Small intestine (tissue), 7 donors: Measurements from ENCODE around the gene CREBRF. TPM values are rescaled to one million over a fixed set of nuclear protein-coding genes. Genes with fewer than 3 reads are reported as not detected.
"Not testable (repeated sequence)": the region's sequence is repeated elsewhere in the genome, so short reads cannot be mapped to it uniquely, and the experiment has no call there.

Experiments used
- DNase-seq, 2 donors: peaks; one replicate each; pipeline versions ENCODE4 v3.0.0 to v3.0.0-alpha.2; 2013
- FAIRE-seq: peaks from 2 replicates; lab custom pipeline; 2012; peaks lifted over from hg19 to GRCh38; lab: Jason Lieb, UNC
- H3K27ac ChIP-seq, 3 donors: one replicate each; pipeline ENCODE4 v1.5.1; 2013; ENCODE audit warnings: low read length in 2 of 3, mild to moderate bottlenecking in 2 of 3, control low read depth in 1 of 3, inconsistent platforms in 1 of 3, low read depth in 1 of 3, moderate library complexity in 1 of 3
- H3K27me3 ChIP-seq, 3 donors: one replicate each; pipeline ENCODE4 v1.6.1; 2013; ENCODE audit warnings: low read length in 3 of 3, inconsistent platforms in 1 of 3; ENCODE audit not compliant: control insufficient read depth in 3 of 3, insufficient read depth in 3 of 3
- H3K36me3 ChIP-seq, 3 donors: one replicate each; pipeline ENCODE4 v1.6.1; 2013; ENCODE audit warnings: low read length in 3 of 3, inconsistent platforms in 1 of 3, low read depth in 1 of 3, mild to moderate bottlenecking in 1 of 3, moderate library complexity in 1 of 3; ENCODE audit not compliant: control insufficient read depth in 3 of 3, insufficient read depth in 2 of 3
- H3K4me1 ChIP-seq, 3 donors: one replicate each; pipeline ENCODE4 v1.6.1; 2013; ENCODE audit warnings: low read length in 2 of 3, inconsistent platforms in 1 of 3, low read depth in 1 of 3, mild to moderate bottlenecking in 1 of 3, moderate library complexity in 1 of 3; ENCODE audit not compliant: control insufficient read depth in 3 of 3, insufficient read depth in 2 of 3
- H3K4me3 ChIP-seq, 3 donors: one replicate each; pipeline ENCODE4 v1.5.1; 2013; ENCODE audit warnings: low read length in 3 of 3, control low read depth in 1 of 3, inconsistent platforms in 1 of 3, low read depth in 1 of 3, mild to moderate bottlenecking in 1 of 3, moderate library complexity in 1 of 3
- H3K9me3 ChIP-seq, 2 donors: one replicate each; pipeline ENCODE4 v1.6.1; 2013; ENCODE audit warnings: low read depth in 1 of 2, low read length in 1 of 2; ENCODE audit not compliant: control insufficient read depth in 2 of 2, insufficient read depth in 1 of 2
- WGBS, 3 donors: extraction: QIAGEN DNeasy Blood & Tissue Kit; methylation state at CpG; one replicate each; pipeline ENCODE4 v1.1.7; 2013; 5-methylcytosine and 5-hydroxymethylcytosine counted together
- polyA plus RNA-seq, 4 donors: library from polyadenylated mRNA; stranded (reverse) in 3 of 4; unstranded in 1 of 4; fragments of 200-250 nt in 3 of 4; fragments of 120-200 nt in 1 of 4; gene quantifications; one replicate each; pipeline versions ENCODE4 v1.2.1 to v1.2.3, GENCODE V29; 2013
- donor health status: healthy with polysubstance abuse.
- donor health status: control.
- donor health status: control.
- donor health status: Bipolar disorder and iron deficiency.
- donor health status: healthy.

CREBRF gene
- polyA plus RNA-seq, 4 donors, result 3.8 to 26.0 (median 6.1) TPM

DNA sequence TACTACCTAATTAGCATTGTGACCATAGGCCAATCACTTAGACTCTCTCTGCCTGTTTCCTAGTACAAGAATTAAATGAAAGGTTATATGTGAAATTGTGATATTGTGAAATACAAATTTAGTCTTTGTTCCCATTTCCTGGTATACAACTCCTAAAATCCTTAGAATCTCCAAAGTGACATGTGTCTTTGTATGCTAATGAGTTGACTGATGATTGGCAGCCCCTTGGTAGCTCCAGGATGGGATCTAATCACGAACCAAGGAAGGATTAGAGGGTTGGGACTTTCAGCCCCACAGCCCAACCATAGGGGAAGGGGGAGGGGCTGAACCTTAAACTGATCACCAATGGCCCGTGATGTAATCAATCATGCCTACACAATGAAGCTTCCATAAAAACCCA lies 41.0 kb upstream of the CREBRF start:
- H3K36me3 ChIP-seq, result peaks cover 3 to 4% (median 4%) of the 10 kb centered on the region in 3 donors
- no peaks in the 10 kb centered on the region for H3K9me3 ChIP-seq
- H3K4me1 ChIP-seq, result peaks cover 0 to 7% (median 0%) of the 10 kb centered on the region in 3 donors
- H3K27ac ChIP-seq, result peak overlapping the region in 1 of 3 donors; percentile 21
- DNase-seq (no peak), FAIRE-seq (no peak)
- WGBS, 3 donors, result 91 to 95% (median 94%) methylated on average over 2 of the region's 2 CpGs
- no peak overlapping the region for H3K4me3 ChIP-seq
- no peaks in the 10 kb centered on the region for H3K27me3 ChIP-seq

DNA sequence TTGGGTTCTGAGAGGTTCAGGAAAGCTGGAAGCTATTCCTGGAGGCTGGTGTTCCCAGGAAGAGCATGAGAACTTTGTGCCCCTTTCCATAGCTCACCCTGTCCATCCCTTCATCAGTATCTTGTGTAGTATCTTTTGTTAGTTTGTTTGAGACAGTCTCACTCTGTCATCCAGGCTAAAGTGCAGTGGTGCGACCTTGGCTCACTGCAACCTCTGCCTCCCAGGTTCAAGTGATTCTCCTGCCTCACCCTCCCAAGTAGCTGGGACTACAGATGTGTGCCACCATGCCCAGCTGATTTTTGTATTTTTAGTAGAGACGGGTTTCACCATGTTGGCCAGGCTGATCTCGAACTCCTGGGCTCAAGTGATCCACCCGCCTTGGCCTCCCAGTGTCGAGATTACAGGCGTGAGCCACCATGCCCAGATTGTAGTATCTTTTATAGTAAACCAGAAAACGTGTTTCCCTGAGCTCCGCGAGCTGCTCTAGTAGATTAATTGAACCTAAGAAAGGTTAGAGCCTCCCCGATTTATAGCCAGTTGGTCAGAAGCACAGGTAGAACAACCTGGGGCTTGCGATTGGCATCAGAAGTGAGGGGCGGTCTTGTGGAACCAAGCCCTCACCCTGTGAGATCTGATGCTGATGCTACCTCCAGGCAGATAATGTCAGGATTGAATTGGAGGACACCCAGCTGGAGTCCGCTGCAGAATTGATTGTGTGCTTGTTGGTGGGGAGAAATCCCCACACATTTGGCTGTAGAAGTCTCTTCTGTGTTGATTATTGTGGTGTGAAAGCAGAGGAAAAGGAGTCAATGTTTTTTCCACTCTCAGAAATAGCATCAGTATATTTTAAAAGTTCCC lies 40.3 kb upstream of the CREBRF start:
- Histone ChIP-seq H3K9me3 (no peaks in the 10 kb centered on the region), H3K27ac (peak overlapping the region in 1 of 3 donors; percentile 57), H3K4me3 (no peak overlapping the region), H3K36me3 (peaks cover 4 to 5% (median 5%) of the 10 kb centered on the region in 3 donors), H3K27me3 (no peaks in the 10 kb centered on the region), H3K4me1 (peaks cover 0 to 7% (median 0%) of the 10 kb centered on the region in 3 donors)
- DNase-seq, result no peak
- FAIRE-seq, result no peak
- WGBS, 3 donors, result 90 to 92% (median 91%) methylated on average over 13 of the region's 13 CpGs

DNA sequence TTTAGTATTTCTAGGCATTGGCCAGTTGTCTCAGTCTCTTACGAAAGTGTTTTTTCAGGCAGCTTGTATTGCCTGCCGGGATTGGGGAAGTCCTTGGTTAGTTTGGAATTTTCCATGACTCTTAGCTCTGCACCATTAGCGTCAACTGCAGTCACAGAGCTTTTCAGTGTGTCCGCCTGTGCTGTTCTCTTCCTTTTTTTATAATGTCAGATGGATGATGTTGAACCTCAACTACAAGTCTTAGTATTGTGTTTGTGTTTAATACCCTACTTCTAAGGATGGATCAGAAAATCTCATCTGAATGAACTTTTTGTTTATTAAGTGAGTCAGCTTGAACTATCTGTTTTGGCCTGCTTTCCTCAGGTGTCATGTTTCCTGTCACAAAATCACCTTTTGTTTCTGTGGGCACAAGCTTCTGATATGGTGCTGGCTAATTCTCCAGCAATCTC lies 39.5 kb upstream of the CREBRF start:
- H3K4me3 ChIP-seq, result no peak overlapping the region
- H3K9me3 ChIP-seq, result no peaks in the 10 kb centered on the region
- no peak for DNase-seq
- peaks cover 2 to 8% (median 4%) of the 10 kb centered on the region in 3 donors for H3K36me3 ChIP-seq
- H3K27me3 ChIP-seq, result no peaks in the 10 kb centered on the region
- WGBS, 3 donors, result 44 to 75% (median 68%) methylated on average over 4 of the region's 4 CpGs
- FAIRE-seq, result no peak
- H3K4me1 ChIP-seq, result peaks cover 0 to 7% (median 0%) of the 10 kb centered on the region in 3 donors
- H3K27ac ChIP-seq, result peak overlapping the region in 1 of 3 donors; percentile 35

DNA sequence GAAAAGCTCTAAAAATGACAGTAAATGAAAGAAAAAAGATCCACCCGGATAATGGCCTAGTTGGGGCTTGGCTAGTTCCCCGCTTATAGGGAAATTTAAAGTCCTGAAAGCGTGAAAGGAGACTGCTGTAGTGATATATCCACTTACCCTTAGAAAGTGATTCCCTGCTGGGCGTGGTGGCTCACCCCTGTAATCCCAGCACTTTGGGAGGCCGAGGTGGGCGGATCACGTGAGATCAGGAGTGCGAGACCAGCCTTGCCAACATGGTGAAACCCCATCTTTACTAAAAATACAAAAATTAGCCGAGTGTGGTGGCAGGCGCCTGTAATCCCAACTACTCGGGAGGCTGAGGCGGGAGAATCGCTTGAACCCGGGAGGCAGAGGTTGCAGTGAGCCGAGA lies 39.1 kb upstream of the CREBRF start:
- Histone ChIP-seq H3K36me3 (peaks cover 2 to 10% (median 4%) of the 10 kb centered on the region in 3 donors), H3K27ac (peak overlapping the region in 1 of 3 donors; percentile 35)
- H3K27me3 ChIP-seq, DNase-seq, H3K4me3 ChIP-seq, H3K4me1 ChIP-seq, H3K9me3 ChIP-seq, FAIRE-seq: not testable (repeated sequence)
- WGBS, 3 donors, result 89 to 98% (median 96%) methylated on average over 15 of the region's 15 CpGs

DNA sequence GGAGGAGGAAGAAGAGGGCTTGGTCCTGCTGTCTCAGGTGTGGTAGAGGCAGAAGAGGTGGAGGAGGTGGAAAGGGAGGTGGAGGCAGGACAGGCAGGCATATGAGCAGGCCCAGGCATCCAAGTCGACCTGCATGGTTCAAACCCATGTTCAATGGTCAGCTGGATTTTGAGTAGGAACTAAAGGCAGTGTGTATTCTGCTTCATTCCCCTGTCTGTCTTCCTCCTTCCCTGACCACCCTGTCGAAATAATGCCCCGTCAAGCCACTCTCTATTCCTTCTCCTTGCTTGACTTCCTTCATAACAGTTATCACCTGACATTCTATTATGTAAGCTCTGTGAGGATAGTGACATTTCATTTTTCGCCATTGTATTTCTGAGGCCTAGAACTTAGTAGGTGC lies 37.8 kb upstream of the CREBRF start:
- Histone ChIP-seq H3K4me1 (peaks cover 0 to 7% (median 0%) of the 10 kb centered on the region in 3 donors), H3K27ac (no peak overlapping the region), H3K36me3 (peaks cover 6 to 21% (median 11%) of the 10 kb centered on the region in 3 donors), H3K27me3 (no peaks in the 10 kb centered on the region), H3K9me3 (no peaks in the 10 kb centered on the region), H3K4me3 (no peak overlapping the region)
- 92 to 97% (median 93%) methylated on average over 4 of the region's 4 CpGs for WGBS, 3 donors
- FAIRE-seq, result no peak
- DNase-seq, result no peak

DNA sequence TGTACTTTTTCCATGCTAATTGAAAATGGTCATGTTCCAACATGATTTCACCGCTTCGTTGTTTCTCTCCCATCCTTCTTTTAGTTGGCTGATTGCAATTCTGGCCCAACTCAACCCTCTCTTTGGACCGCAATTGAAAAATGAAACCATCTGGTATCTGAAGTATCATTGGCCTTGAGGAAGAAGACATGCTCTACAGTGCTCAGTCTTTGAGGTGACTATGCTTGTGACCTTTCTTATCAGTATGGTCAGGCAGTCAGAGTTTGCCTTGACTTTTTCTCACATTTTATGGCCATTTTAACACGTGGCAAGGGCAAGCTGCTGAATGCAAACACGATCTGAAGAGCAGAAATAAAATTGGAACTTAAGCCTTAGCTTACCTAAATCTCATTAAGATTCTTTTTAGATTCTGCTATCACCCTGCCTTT lies 36.0 kb upstream of the CREBRF start:
- no peak for FAIRE-seq
- WGBS, 3 donors, result 65 to 75% (median 72%) methylated on average over 5 of the region's 5 CpGs
- H3K27me3 ChIP-seq, result no peaks in the 10 kb centered on the region
- peaks cover 6 to 28% (median 11%) of the 10 kb centered on the region in 3 donors for H3K36me3 ChIP-seq
- H3K4me1 ChIP-seq, result peaks cover 0 to 7% (median 0%) of the 10 kb centered on the region in 3 donors
- H3K27ac ChIP-seq, result no peak overlapping the region
- H3K9me3 ChIP-seq, result no peaks in the 10 kb centered on the region
- no peak overlapping the region for H3K4me3 ChIP-seq
- DNase-seq, result no peak

DNA sequence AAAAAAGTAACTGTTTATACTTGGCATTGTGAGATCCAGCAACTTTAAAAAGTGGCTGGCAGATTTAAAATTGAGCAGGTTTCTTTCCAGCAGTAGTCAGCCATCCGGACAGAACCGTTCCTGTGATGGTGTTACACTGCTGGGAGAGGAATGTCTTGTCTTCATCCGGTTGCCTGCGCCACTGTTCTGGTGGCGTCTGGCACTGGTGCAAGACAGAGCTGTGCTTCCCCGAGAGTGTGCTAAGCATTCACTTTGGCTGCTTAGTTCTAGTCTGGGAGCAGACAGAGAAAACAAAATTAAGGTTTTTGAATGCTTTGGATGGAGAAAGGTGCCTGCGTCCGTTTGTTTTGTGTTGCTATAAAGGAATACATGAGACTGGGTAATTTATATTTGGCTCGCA lies 35.5 kb upstream of the CREBRF start:
- FAIRE-seq, result no peak
- H3K27ac ChIP-seq, result no peak overlapping the region
- H3K4me3 ChIP-seq, result no peak overlapping the region
- no peaks in the 10 kb centered on the region for H3K27me3 ChIP-seq
- H3K4me1 ChIP-seq, result peaks cover 0 to 2% (median 0%) of the 10 kb centered on the region in 3 donors
- no peaks in the 10 kb centered on the region for H3K9me3 ChIP-seq
- no peak for DNase-seq
- peaks cover 6 to 32% (median 11%) of the 10 kb centered on the region in 3 donors for H3K36me3 ChIP-seq
- 77 to 95% (median 91%) methylated on average over 9 of the region's 9 CpGs for WGBS, 3 donors

DNA sequence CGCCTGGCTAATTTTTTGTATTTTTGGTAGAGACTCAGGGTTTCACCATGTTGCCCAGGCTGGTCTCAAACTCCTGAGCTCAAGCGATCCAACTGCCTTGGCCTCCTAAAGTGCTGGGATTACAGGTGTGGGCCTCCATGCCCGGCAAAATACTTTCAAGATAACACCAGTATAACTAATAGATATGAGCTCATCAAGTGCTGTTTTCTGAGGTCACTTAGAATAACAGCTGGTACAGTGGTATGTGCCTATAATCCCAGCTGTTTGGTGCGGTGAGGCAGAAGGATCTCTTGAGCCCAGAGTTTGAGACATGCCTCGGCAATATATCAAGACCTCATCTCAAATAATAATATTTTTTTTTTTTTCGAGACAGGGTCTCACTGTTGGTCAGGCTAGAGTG lies 30.5 kb upstream of the CREBRF start:
- H3K27me3 ChIP-seq, result no peaks in the 10 kb centered on the region
- no peak overlapping the region for H3K27ac ChIP-seq
- peaks cover 6 to 35% (median 9%) of the 10 kb centered on the region in 3 donors for H3K36me3 ChIP-seq
- WGBS, 3 donors, result 79 to 84% (median 80%) methylated on average over 6 of the region's 6 CpGs
- peaks cover 0 to 10% (median 8%) of the 10 kb centered on the region in 3 donors for H3K4me1 ChIP-seq
- H3K4me3 ChIP-seq, result no peak overlapping the region
- H3K9me3 ChIP-seq, result no peaks in the 10 kb centered on the region
- no peak for FAIRE-seq
- DNase-seq, result no peak
